Fibroblast of villous mesenchyme (primary cell): Measurements from ENCODE around the gene KRT77. TPM values are rescaled to one million over a fixed set of nuclear protein-coding genes. Genes with fewer than 3 reads are reported as not detected.

Experiments
- DNase-seq: peaks from one replicate; pipeline ENCODE4 v3.0.0-alpha.2; 2010; ENCODE audit warnings: low read depth
- H3K4me3 ChIP-seq: 2 replicates; pipeline ENCODE4 v1.5.1; 2011; ENCODE audit warnings: low read depth, mild to moderate bottlenecking, low read length
- total RNA-seq: library from RNA; depleted of rRNA; stranded (reverse); fragments of >200 nt; gene quantifications from 2 replicates; pipeline ENCODE4 v1.2.3, GENCODE V29; 2012
- TF ChIP-seq, protein P1 (sequence below): IDR thresholded peaks from 2 replicates; pipeline ENCODE4 v1.5.1; 2012; ENCODE audit warnings: low read depth, mild to moderate bottlenecking, low read length; ENCODE audit not compliant: insufficient read depth

Gene KRT77
- total RNA-seq, 1 donor, result not detected

DNA sequence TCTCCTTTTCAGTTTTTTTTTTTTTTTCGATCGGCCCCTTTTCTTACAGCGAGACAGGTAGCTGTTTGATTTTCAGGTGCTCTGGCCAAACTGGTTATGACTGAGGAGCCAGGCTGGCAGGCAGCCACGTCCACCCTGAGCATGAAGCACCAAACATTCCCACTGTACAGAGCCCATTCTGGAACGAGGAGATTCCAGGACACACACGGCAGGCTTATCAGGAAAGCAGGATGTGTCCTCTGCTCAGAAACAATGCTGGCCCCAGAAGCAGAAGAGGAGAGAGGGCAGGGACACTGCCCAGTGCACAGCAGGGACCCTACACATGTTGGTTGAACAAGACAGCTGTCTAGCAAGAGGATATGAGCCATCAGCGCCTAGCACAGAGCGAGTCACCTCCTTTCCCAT lies 47.6 kb downstream of the KRT77 start:
- H3K4me3 ChIP-seq, result no peak overlapping the region
- TF ChIP-seq, protein P1, sequence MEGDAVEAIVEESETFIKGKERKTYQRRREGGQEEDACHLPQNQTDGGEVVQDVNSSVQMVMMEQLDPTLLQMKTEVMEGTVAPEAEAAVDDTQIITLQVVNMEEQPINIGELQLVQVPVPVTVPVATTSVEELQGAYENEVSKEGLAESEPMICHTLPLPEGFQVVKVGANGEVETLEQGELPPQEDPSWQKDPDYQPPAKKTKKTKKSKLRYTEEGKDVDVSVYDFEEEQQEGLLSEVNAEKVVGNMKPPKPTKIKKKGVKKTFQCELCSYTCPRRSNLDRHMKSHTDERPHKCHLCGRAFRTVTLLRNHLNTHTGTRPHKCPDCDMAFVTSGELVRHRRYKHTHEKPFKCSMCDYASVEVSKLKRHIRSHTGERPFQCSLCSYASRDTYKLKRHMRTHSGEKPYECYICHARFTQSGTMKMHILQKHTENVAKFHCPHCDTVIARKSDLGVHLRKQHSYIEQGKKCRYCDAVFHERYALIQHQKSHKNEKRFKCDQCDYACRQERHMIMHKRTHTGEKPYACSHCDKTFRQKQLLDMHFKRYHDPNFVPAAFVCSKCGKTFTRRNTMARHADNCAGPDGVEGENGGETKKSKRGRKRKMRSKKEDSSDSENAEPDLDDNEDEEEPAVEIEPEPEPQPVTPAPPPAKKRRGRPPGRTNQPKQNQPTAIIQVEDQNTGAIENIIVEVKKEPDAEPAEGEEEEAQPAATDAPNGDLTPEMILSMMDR, result no peak
- DNase-seq, result no peak

- TF ChIP-seq, protein P1, result no peak
- no peak for DNase-seq
- no peak overlapping the region for H3K4me3 ChIP-seq
These were observed 48.1 kb downstream of the KRT77 start for GRCh38 chr12:52655251-52655650.

GRCh38 chr12:52651726-52652261 lies 51.5 kb downstream of the KRT77 start, which contains the start of gene KRT2:
Gene KRT2, minus strand, starts transcription at chr12:52652211. Its CDS starts 69 bp downstream, at chr12:52652142.
- TF ChIP-seq, protein P1, result no peak
- H3K4me3 ChIP-seq, result no peak within 1 kb of the TSS
- no peak for DNase-seq

GRCh38 chr12:52650520-52651081 lies 52.7 kb downstream of the KRT77 start:
- TF ChIP-seq, protein P1, result no peak
- no peak overlapping the region for H3K4me3 ChIP-seq
- peak; percentile 51 for DNase-seq

GRCh38 chr12:52649066-52649465 lies 54.3 kb downstream of the KRT77 start:
- TF ChIP-seq, protein P1, result no peak
- DNase-seq, result no peak

GRCh38 chr12:52648012-52648550 lies 55.2 kb downstream of the KRT77 start:
- no peak for DNase-seq
- TF ChIP-seq, protein P1, result no peak
- H3K4me3 ChIP-seq, result no peak overlapping the region

More at GRCh38 chr12:52649066-52649465, 54.3 kb downstream of the KRT77 start:
- no peak overlapping the region for H3K4me3 ChIP-seq
